Neural cell (in vitro differentiated cells): ENCODE data around the gene LCA5. TPM values are rescaled to one million over a fixed set of nuclear protein-coding genes. Genes with fewer than 3 reads are reported as not detected.

Experiments
- H2AFZ ChIP-seq: fragments of 200-600, 300-800 bp; sonication (generic), shearing (Covaris generic); 2 replicates; pipeline ENCODE4 v1.6.0; 2014; ENCODE audit warnings: low read depth, mild to moderate bottlenecking, antibody characterized with exemption, low read length, moderate library complexity
- H3F3A ChIP-seq: fragments of 200-600 bp; shearing (Covaris generic); 2 replicates; pipeline ENCODE4 v1.6.1; 2016; ENCODE audit warnings: mild to moderate bottlenecking, moderate library complexity, mixed read lengths, antibody characterized with exemption, low read length; ENCODE audit not compliant: insufficient read depth, poor library complexity, severe bottlenecking
- H3K27ac ChIP-seq: fragments of 200-600, 300-800 bp; sonication (generic), shearing (Covaris generic); 2 replicates; pipeline ENCODE4 v1.5.1; 2014; ENCODE audit warnings: mild to moderate bottlenecking, low read length, moderate library complexity
- H3K27me3 ChIP-seq: fragments of 300-800, 200-600 bp; sonication (generic), shearing (Covaris generic); 2 replicates; pipeline ENCODE4 v1.6.0; 2014; ENCODE audit warnings: mild to moderate bottlenecking, low read depth, low read length, moderate library complexity; ENCODE audit not compliant: insufficient read depth
- H3K36me3 ChIP-seq: fragments of 300-800, 200-600 bp; sonication (generic), shearing (Covaris generic); 2 replicates; pipeline ENCODE4 v1.5.1; 2014; ENCODE audit warnings: mild to moderate bottlenecking, antibody characterized with exemption, low read length, moderate library complexity; ENCODE audit not compliant: insufficient read depth
- H3K4me2 ChIP-seq: fragments of 300-800, 200-600 bp; sonication (generic), shearing (Covaris generic); 2 replicates; pipeline ENCODE4 v1.6.0; 2014; ENCODE audit warnings: mild to moderate bottlenecking, low read length
- H3K4me3 ChIP-seq: fragments of 300-800, 200-600 bp; sonication (generic), shearing (Covaris generic); 2 replicates; pipeline ENCODE4 v1.5.1; 2014; ENCODE audit warnings: mild to moderate bottlenecking, low read length, moderate library complexity
- H3K79me2 ChIP-seq: fragments of 200-600 bp; shearing (Covaris generic); replicated peaks from 2 replicates; pipeline ENCODE4 v1.6.0; 2014; ENCODE audit warnings: mild to moderate bottlenecking, low read length, moderate library complexity; ENCODE audit not compliant: insufficient read depth
- H3K9ac ChIP-seq: fragments of 300-800, 200-600 bp; sonication (generic), shearing (Covaris generic); 2 replicates; pipeline ENCODE4 v1.6.1; 2016; ENCODE audit warnings: mild to moderate bottlenecking, low read length, mixed read lengths
- H3K9me2 ChIP-seq: fragments of 200-600 bp; shearing (Covaris generic); 2 replicates; pipeline ENCODE4 v1.6.1; 2016; ENCODE audit warnings: mild to moderate bottlenecking, low read length, mixed read lengths; ENCODE audit not compliant: insufficient read depth
- H3K9me3 ChIP-seq: fragments of 200-600, 300-800 bp; sonication (generic), shearing (Covaris generic); 2 replicates; pipeline ENCODE4 v1.6.1; 2016; ENCODE audit warnings: mild to moderate bottlenecking, mixed run types, low read length, moderate library complexity, mixed read lengths
- H4K20me1 ChIP-seq: fragments of 200-600 bp; shearing (Covaris generic); 2 replicates; pipeline ENCODE4 v1.6.1; 2016; ENCODE audit warnings: mild to moderate bottlenecking, mixed run types; ENCODE audit not compliant: insufficient read depth
- CTCF ChIP-seq: fragments of 450-650 bp; IDR thresholded peaks from 2 replicates; pipeline ENCODE4 v1.5.1; 2014; ENCODE audit warnings: antibody characterized with exemption, mild to moderate bottlenecking, moderate library complexity; ENCODE audit not compliant: poor library complexity, severe bottlenecking
- EP300 ChIP-seq: fragments of 450-650 bp; conservative IDR thresholded peaks from 2 replicates; pipeline ENCODE4 v1.6.1; 2014; ENCODE audit warnings: antibody characterized with exemption, mild to moderate bottlenecking, moderate library complexity; ENCODE audit not compliant: poor library complexity, severe bottlenecking
- EZH2 ChIP-seq: fragments of 200-600, 300-800 bp; shearing (Covaris generic), sonication (generic); IDR thresholded peaks from 2 replicates; pipeline ENCODE4 v1.6.1; 2014; ENCODE audit warnings: antibody characterized with exemption, low read length, borderline replicate concordance, mild to moderate bottlenecking; ENCODE audit not compliant: insufficient read depth, poor library complexity, severe bottlenecking
- MXI1 ChIP-seq: fragments of 450-650 bp; conservative IDR thresholded peaks from 2 replicates; pipeline ENCODE4 v1.6.1; 2014; ENCODE audit warnings: antibody characterized with exemption, mild to moderate bottlenecking; ENCODE audit not compliant: poor library complexity, severe bottlenecking
- POLR2AphosphoS5 ChIP-seq: IDR thresholded peaks from 2 replicates; pipeline ENCODE4 v1.6.1; 2012
- RAD21 ChIP-seq: fragments of 450-650 bp; conservative IDR thresholded peaks from 2 replicates; pipeline ENCODE4 v1.6.1; 2014; ENCODE audit warnings: antibody characterized with exemption, mild to moderate bottlenecking, moderate library complexity
- REST ChIP-seq: IDR thresholded peaks from 2 replicates; pipeline ENCODE4 v1.6.1; 2012; ENCODE audit warnings: borderline replicate concordance
- SMC3 ChIP-seq: fragments of 450-650 bp; conservative IDR thresholded peaks from 2 replicates; pipeline ENCODE4 v1.6.1; 2014; ENCODE audit warnings: antibody characterized with exemption, mild to moderate bottlenecking, moderate library complexity; ENCODE audit not compliant: poor library complexity
- TAF1 ChIP-seq: IDR thresholded peaks from 2 replicates; pipeline ENCODE4 v1.6.1; 2012; ENCODE audit warnings: low read depth
- polyA plus RNA-seq: library from polyadenylated mRNA; depleted of rRNA; stranded (reverse); fragments of >200 nt; gene quantifications from 2 replicates; pipeline ENCODE4 v1.2.3, GENCODE V29; 2014

Gene LCA5
- polyA plus RNA-seq, 1 donor from 2014 or later: 13.2 TPM

- H3K36me3 ChIP-seq: no peaks in the 10 kb centered on the region
- H3K9me3 ChIP-seq: no peaks in the 10 kb centered on the region
- TF ChIP-seq POLR2AphosphoS5 (no peak), REST (no peak), EZH2 (no peak), CTCF (no peak), RAD21 (no peak), TAF1 (no peak), EP300 (no peak), MXI1 (no peak), SMC3 (no peak)
- no peak overlapping the region for H3K27ac ChIP-seq
- no peaks in the 10 kb centered on the region for H3K79me2 ChIP-seq
- H2AFZ ChIP-seq: no peak overlapping the region
- no peak overlapping the region for H3K4me3 ChIP-seq
- H3K27me3 ChIP-seq: no peaks in the 10 kb centered on the region
- H3K9me2 ChIP-seq: no peaks in the 10 kb centered on the region
- H3F3A ChIP-seq: no peaks in the 10 kb centered on the region
- H3K9ac ChIP-seq: no peak overlapping the region
- no peak overlapping the region for H3K4me2 ChIP-seq
- no peaks in the 10 kb centered on the region for H4K20me1 ChIP-seq
These were observed 20.6 kb upstream of the LCA5 start for GRCh38 chr6:79557673-79558467.

GRCh38 chr6:79554305-79554704 lies 17.1 kb upstream of the LCA5 start:
- Histone ChIP-seq H3F3A (no peaks in the 10 kb centered on the region), H3K36me3 (peaks cover 7% of the 10 kb centered on the region), H3K9me3 (no peaks in the 10 kb centered on the region), H3K27me3 (no peaks in the 10 kb centered on the region), H3K9me2 (no peaks in the 10 kb centered on the region), H4K20me1 (no peaks in the 10 kb centered on the region), H2AFZ (no peak overlapping the region), H3K4me2 (no peak overlapping the region), H3K4me3 (no peak overlapping the region), H3K79me2 (no peaks in the 10 kb centered on the region), H3K9ac (no peak overlapping the region), H3K27ac (no peak overlapping the region)
- TF ChIP-seq CTCF (no peak), POLR2AphosphoS5 (no peak), RAD21 (no peak), SMC3 (no peak), REST (no peak), EP300 (no peak), MXI1 (no peak), TAF1 (no peak), EZH2 (no peak)
